ENCODE measurements around the gene FOCAD. TPM values are rescaled to one million over a fixed set of nuclear protein-coding genes. Genes with fewer than 3 reads are reported as not detected.
"Not testable (repeated sequence)": the region's sequence is repeated elsewhere in the genome, so short reads cannot be mapped to it uniquely, and the experiment has no call there.

FOCAD gene
- total RNA-seq, 2 donors from 2014 or later, result 21.5 to 85.7 TPM

GRCh38 chr9:20662156-20662555 is 21.9 kb upstream of the FOCAD start:
- no peak for DNase-seq
- Histone ChIP-seq H3K4me1 (peaks cover 33% of the 10 kb centered on the region), H3K27ac (no peak overlapping the region), H3K36me3 (replicated peaks in 1 of 2; ENCODE audit: insufficient read depth in 1 of 2, low read depth in 2 of 2) (no peaks in the 10 kb centered on the region), H3K27me3 (no peaks in the 10 kb centered on the region), H3K4me3 (no peak overlapping the region), H3K9me3 (no peaks in the 10 kb centered on the region)
- ATAC-seq, result no peak
- WGBS, 2 donors, result 66 to 79% methylated on average over 2 to 3 of the region's 3 CpGs
- intact Hi-C loops (cut with DNase I), result no loop called here
- no peak for TF ChIP-seq CTCF (IDR thresholded peaks at IDR 0.05)
- no peak for TF ChIP-seq POLR2A (IDR thresholded peaks at IDR 0.05)

DNA sequence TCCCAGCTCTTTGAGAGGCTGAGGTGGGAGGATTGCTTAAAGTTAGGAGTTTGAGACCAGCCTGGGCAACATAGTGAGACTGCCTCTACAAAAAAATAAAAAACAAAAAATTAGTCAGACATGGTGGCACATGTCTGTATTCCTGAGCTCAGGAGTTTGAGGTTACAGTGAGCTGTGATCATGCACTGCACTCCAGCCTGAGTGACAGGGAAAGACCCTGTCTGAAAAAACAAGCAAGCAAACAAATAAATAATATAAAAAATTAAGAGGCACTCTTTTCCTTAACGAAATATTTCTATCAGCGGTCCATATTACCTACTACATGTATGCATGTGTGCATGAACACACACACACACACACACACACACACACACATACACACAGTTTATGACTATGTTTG is 20.9 kb upstream of the FOCAD start:
- ATAC-seq (no peak), DNase-seq (no peak)
- H3K4me1 ChIP-seq, result peaks cover 33% of the 10 kb centered on the region
- TF ChIP-seq CTCF (IDR thresholded peaks at IDR 0.05) (no peak), POLR2A (IDR thresholded peaks at IDR 0.05) (no peak)
- intact Hi-C loops (cut with DNase I), result no loop called here
- WGBS, 2 donors, result 88 to 89% methylated on average over 2 of the region's 2 CpGs
- no peaks in the 10 kb centered on the region for H3K27me3 ChIP-seq
- H3K4me3 ChIP-seq, result no peak overlapping the region
- H3K27ac ChIP-seq, result no peak overlapping the region
- H3K9me3 ChIP-seq, result no peaks in the 10 kb centered on the region
- H3K36me3 ChIP-seq (replicated peaks in 1 of 2; ENCODE audit: insufficient read depth in 1 of 2, low read depth in 2 of 2), result no peaks in the 10 kb centered on the region

DNA sequence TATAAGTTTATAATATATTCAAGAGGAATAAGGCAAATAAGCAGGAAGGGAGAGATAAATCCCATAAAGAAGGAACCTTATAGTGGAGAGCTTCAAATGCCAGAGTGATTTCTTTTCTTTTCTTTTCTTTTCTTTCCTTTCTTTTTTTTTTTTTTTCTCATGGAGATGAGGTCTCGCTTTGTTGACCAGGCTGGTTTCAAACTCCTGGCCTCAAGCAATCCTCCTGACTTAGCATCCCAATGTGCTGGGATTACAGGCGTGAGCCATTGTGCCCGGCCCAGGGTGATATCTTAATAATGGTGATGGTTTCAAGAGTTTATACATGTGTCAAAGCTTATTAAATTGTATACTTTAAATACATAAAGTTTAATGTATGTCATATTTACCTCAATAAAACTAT is 19.6 kb upstream of the FOCAD start:
- no peaks in the 10 kb centered on the region for H3K27me3 ChIP-seq
- TF ChIP-seq CTCF (IDR thresholded peaks at IDR 0.05) (no peak), POLR2A (IDR thresholded peaks at IDR 0.05) (no peak)
- intact Hi-C loops (cut with DNase I), result no loop called here
- no peak overlapping the region for H3K4me3 ChIP-seq
- no peaks in the 10 kb centered on the region for H3K36me3 ChIP-seq (replicated peaks in 1 of 2; ENCODE audit: insufficient read depth in 1 of 2, low read depth in 2 of 2)
- no peak overlapping the region for H3K27ac ChIP-seq
- peaks cover 24% of the 10 kb centered on the region for H3K4me1 ChIP-seq
- ATAC-seq, result no peak
- no peaks in the 10 kb centered on the region for H3K9me3 ChIP-seq
- DNase-seq, result no peak
- 92 to 94% methylated on average over 3 of the region's 3 CpGs for WGBS, 2 donors

DNA sequence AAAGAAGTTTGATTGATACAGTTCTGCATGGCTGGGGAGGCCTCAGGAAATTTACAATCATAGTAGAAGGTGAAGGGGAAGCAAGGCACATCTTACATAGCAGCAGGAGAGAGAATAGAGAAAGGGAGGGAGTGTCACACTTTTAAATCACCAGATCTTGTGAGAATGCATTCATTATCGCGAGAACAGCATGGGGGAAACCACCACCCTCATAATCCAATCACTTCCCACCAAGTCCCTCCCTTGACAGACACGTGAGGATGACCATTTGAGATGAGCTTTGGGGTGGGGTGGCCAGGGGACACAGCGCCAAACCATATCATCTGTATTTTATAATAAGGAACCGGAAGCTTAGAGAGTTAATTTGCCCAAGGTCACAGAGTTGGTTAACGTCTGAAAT is 13.7 kb upstream of the FOCAD start:
- Histone ChIP-seq H3K27me3 (no peaks in the 10 kb centered on the region), H3K4me1 (no peaks in the 10 kb centered on the region), H3K27ac (no peak overlapping the region), H3K9me3 (no peaks in the 10 kb centered on the region), H3K4me3 (no peak overlapping the region), H3K36me3 (replicated peaks in 1 of 2; ENCODE audit: insufficient read depth in 1 of 2, low read depth in 2 of 2) (no peaks in the 10 kb centered on the region)
- DNase-seq, result no peak
- WGBS, 2 donors, result 60 to 61% methylated on average over 6 of the region's 6 CpGs
- intact Hi-C loops (cut with DNase I), result no loop called here
- no peak for ATAC-seq
- TF ChIP-seq CTCF (IDR thresholded peaks at IDR 0.05) (no peak), POLR2A (IDR thresholded peaks at IDR 0.05) (no peak)

DNA sequence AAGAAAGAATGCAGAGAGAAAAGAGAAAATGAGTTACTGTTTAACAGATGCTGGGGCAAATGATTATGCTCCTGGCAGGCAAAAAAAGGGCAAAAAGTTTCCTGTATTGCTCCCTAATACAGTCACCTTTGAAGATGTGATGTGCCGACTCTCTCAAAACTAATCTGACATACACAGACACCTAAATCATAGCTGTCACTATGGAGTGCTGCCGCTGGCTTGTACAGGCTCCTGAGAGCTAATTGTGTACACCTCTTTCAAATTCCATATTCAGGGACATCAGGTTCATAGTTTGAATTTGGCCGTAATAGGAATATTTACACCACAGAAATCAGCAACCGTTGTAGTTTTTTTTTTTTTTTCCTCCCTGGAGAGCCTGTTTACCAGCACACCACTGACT is 12.4 kb upstream of the FOCAD start:
- Histone ChIP-seq H3K36me3 (replicated peaks in 1 of 2; ENCODE audit: insufficient read depth in 1 of 2, low read depth in 2 of 2) (no peaks in the 10 kb centered on the region), H3K27ac (no peak overlapping the region), H3K27me3 (no peaks in the 10 kb centered on the region), H3K4me3 (no peak overlapping the region), H3K9me3 (no peaks in the 10 kb centered on the region), H3K4me1 (no peaks in the 10 kb centered on the region)
- intact Hi-C loops (cut with DNase I), result no loop called here
- DNase-seq (no peak), ATAC-seq (no peak)
- WGBS, 2 donors, result 47 to 64% methylated on average over 4 of the region's 4 CpGs
- no peak for TF ChIP-seq CTCF (IDR thresholded peaks at IDR 0.05)
- no peak for TF ChIP-seq POLR2A (IDR thresholded peaks at IDR 0.05)

- H3K9me3 ChIP-seq; H3K4me3 ChIP-seq; H3K4me1 ChIP-seq; intact Hi-C loops (cut with DNase I); H3K27ac ChIP-seq; H3K27me3 ChIP-seq; H3K36me3 ChIP-seq (replicated peaks in 1 of 2; ENCODE audit: insufficient read depth in 1 of 2, low read depth in 2 of 2); ATAC-seq; DNase-seq: not testable (repeated sequence)
- WGBS, 2 donors, result 94 to 97% methylated on average over 10 of the region's 10 CpGs
These were observed 10.5 kb upstream of the FOCAD start for GRCh38 chr9:20673537-20673936.

Measured in body of pancreas (tissue), 4 donors.